Psoas muscle (tissue), 8 donors: ENCODE results near the gene WDR18. TPM values are rescaled to one million over a fixed set of nuclear protein-coding genes. Genes with fewer than 3 reads are reported as not detected.

Source experiments
- ATAC-seq, 4 donors: fragments of 200-7000 bp; cut with Tn5 transposase; one replicate each; pipeline ENCODE4 v1.9.1; 2020; ENCODE audit warnings: moderate library complexity in 3 of 4, mild to moderate bottlenecking in 2 of 4
- DNase-seq, 2 donors: peaks; one replicate each; pipeline ENCODE4 v3.0.0-alpha.2; 2020
- H3K27ac ChIP-seq: fragments of 200-600 bp; one replicate; pipeline ENCODE4 v1.8.0; 2022
- H3K27me3 ChIP-seq, 3 donors: fragments of 200-600 bp in 1 of 3; one replicate each; pipeline versions ENCODE4 v1.6.1 to v1.8.0; 2013 to 2022; ENCODE audit warnings: low read length in 2 of 3, mild to moderate bottlenecking in 2 of 3, moderate library complexity in 1 of 3; ENCODE audit not compliant: insufficient read depth in 3 of 3
- H3K36me3 ChIP-seq, 2 donors: fragments of 200-600 bp in 1 of 2; one replicate each; pipeline versions ENCODE4 v1.6.1 to v1.8.0; 2013 to 2022; ENCODE audit warnings: low read depth in 1 of 2, mild to moderate bottlenecking in 1 of 2, moderate library complexity in 1 of 2; ENCODE audit not compliant: insufficient read depth in 1 of 2
- H3K4me1 ChIP-seq: fragments of 200-600 bp; one replicate; pipeline ENCODE4 v1.8.0; 2022
- H3K4me3 ChIP-seq: fragments of 200-600 bp; one replicate; pipeline ENCODE4 v1.8.0; 2022; ENCODE audit warnings: mild to moderate bottlenecking
- H3K9me3 ChIP-seq: fragments of 200-600 bp; one replicate; pipeline ENCODE4 v1.8.0; 2022
- WGBS, 3 donors: extraction: QIAGEN DNeasy Blood & Tissue Kit; methylation state at CpG; one replicate each; pipeline versions ENCODE4 v1.1.6 to v1.1.7; 2013; 5-methylcytosine and 5-hydroxymethylcytosine counted together
- intact Hi-C, 2 donors: fragments of 100-400 bp; cut with DNase I; formaldehyde crosslinking; loops; one replicate each; pipeline versions ENCODE4 v1.11.0 to v1.14.2; 2022
- polyA plus RNA-seq, 3 donors: library from polyadenylated mRNA; stranded (reverse); fragments of 200-250 nt; gene quantifications; one replicate each; pipeline ENCODE4 v1.2.3, GENCODE V29; 2013
- total RNA-seq, 4 donors: library from RNA; stranded (reverse); fragmentation: NEBNext Ultra II Directional in 2 of 4; extraction: Animal tissue kit (Norgen Biotek cat#: 25700) in 2 of 4; gene quantifications; one replicate each; pipeline versions ENCODE4 v1.2.1 to v1.2.4, GENCODE V29; 2021 to 2023
- TF ChIP-seq, protein P1 (sequence below): fragments of 200-600 bp; IDR thresholded peaks from one replicate; pipeline ENCODE4 v1.8.0; 2022; ENCODE audit warnings: antibody characterized with exemption
- donor health status: healthy with polysubstance abuse.
- donor health status: DM: no; HTN: no; CAD: no; lungs with moderate emphysema.
- donor health status: Bipolar disorder and iron deficiency.
- donor health status: healthy.
- donor health status: DM: yes; HTN: yes; CAD: no.
- donor health status: DM: no; HTN: no; CAD: no.
- donor health status: DM: no; HTN: no; CAD: no.
- donor health status: DM: yes; HTN: yes; CAD: no.

Gene WDR18
- total and polyA plus RNA-seq, 7 donors = 17.4 to 77.9 (median 28.0) TPM

- TF ChIP-seq, protein P1, sequence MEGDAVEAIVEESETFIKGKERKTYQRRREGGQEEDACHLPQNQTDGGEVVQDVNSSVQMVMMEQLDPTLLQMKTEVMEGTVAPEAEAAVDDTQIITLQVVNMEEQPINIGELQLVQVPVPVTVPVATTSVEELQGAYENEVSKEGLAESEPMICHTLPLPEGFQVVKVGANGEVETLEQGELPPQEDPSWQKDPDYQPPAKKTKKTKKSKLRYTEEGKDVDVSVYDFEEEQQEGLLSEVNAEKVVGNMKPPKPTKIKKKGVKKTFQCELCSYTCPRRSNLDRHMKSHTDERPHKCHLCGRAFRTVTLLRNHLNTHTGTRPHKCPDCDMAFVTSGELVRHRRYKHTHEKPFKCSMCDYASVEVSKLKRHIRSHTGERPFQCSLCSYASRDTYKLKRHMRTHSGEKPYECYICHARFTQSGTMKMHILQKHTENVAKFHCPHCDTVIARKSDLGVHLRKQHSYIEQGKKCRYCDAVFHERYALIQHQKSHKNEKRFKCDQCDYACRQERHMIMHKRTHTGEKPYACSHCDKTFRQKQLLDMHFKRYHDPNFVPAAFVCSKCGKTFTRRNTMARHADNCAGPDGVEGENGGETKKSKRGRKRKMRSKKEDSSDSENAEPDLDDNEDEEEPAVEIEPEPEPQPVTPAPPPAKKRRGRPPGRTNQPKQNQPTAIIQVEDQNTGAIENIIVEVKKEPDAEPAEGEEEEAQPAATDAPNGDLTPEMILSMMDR = no peak
- Histone ChIP-seq H3K4me3 (peak overlapping the region; percentile 58), H3K4me1 (peaks cover 10% of the 10 kb centered on the region), H3K27me3 (peaks cover 0 to 1% (median 0%) of the 10 kb centered on the region in 3 donors), H3K27ac (peak overlapping the region; percentile 80), H3K9me3 (no peaks in the 10 kb centered on the region), H3K36me3 (no peaks in the 10 kb centered on the region)
- intact Hi-C loops = no loop called here
- DNase-seq (no peak), ATAC-seq (peak in 1 of 4 donors; percentile 6)
- WGBS, 3 donors = 55 to 64% (median 64%) methylated on average over 43 to 45 of the region's 45 CpGs
These were observed 42.6 kb upstream of the WDR18 start for GRCh38 chr19:941292-942132.

GRCh38 chr19:942133-942645, 42.0 kb upstream of the WDR18 start:
- intact Hi-C loops = no loop called here
- WGBS, 3 donors = 86 to 92% (median 91%) methylated on average over 32 of the region's 32 CpGs
- DNase-seq (no peak), ATAC-seq (no peak)
- TF ChIP-seq, protein P1 = no peak
- Histone ChIP-seq H3K36me3 (no peaks in the 10 kb centered on the region), H3K27me3 (peaks cover 0 to 1% (median 0%) of the 10 kb centered on the region in 3 donors), H3K9me3 (no peaks in the 10 kb centered on the region), H3K27ac (no peak overlapping the region), H3K4me3 (no peak overlapping the region), H3K4me1 (peaks cover 10% of the 10 kb centered on the region)

DNA sequence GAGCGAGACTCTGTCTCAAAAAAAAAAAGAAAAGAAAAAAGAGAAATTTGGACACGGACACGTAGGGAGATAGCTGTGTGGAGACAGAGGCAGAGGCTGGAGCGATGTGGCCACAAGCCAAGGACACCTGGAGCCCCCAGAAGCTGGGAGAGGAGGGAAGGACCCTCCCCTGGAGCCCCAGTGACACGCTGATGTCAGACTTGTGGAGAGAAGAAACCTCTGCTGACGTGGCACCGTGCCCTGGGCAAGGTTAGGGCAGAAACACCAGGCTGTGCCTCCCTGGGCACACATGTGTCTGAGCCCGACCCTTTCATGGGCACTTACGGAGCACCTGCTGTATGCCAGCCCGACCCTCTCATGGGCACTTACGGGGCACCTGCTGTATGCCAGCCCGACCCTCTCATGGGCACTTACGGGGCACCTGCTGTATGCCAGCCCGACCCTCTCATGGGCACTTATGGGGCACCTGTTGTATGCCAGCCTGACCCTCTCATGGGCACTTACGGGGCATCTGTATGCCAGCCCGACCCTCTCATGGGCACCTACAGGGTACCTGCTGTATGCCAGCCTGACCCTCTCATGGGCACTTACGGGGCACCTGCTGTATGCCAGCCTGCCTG, 40.5 kb upstream of the WDR18 start:
- H3K9me3 ChIP-seq = no peaks in the 10 kb centered on the region
- TF ChIP-seq, protein P1 = no peak

GRCh38 chr19:944171-944567, 40.0 kb upstream of the WDR18 start:
- Histone ChIP-seq H3K27ac (no peak overlapping the region), H3K4me1 (peaks cover 10% of the 10 kb centered on the region), H3K4me3 (no peak overlapping the region), H3K9me3 (no peaks in the 10 kb centered on the region), H3K36me3 (no peaks in the 10 kb centered on the region), H3K27me3 (peaks cover 0 to 1% (median 0%) of the 10 kb centered on the region in 3 donors)
- 84 to 91% (median 89%) methylated on average over 22 to 27 of the region's 27 CpGs for WGBS, 3 donors
- intact Hi-C loops = no loop called here
- TF ChIP-seq, protein P1 = no peak
- ATAC-seq = no peak
- no peak for DNase-seq

More for the DNA sequence above, 40.5 kb upstream of the WDR18 start:
- Histone ChIP-seq H3K36me3 (no peaks in the 10 kb centered on the region), H3K4me3 (no peak overlapping the region), H3K4me1 (peaks cover 10% of the 10 kb centered on the region), H3K27ac (no peak overlapping the region), H3K27me3 (peaks cover 0 to 1% (median 0%) of the 10 kb centered on the region in 3 donors)
- intact Hi-C loops = no loop called here
- no peak for ATAC-seq
- WGBS, 3 donors = 92 to 97% (median 96%) methylated on average over 17 of the region's 17 CpGs
- DNase-seq = no peak
